Activated T-cell treated with anti-CD3 and anti-CD28 coated beads for 1 hour (primary cell): Measurements from ENCODE around the gene DHRS4.
"Not testable (repeated sequence)": the region's sequence is repeated elsewhere in the genome, so short reads cannot be mapped to it uniquely, and the experiment has no call there.

ENCODE experiments used
- DNase-seq: peaks from one replicate; pipeline ENCODE4 v3.0.0-alpha.2; 2020; ENCODE audit warnings: low read depth

The DHRS4 gene

DNA sequence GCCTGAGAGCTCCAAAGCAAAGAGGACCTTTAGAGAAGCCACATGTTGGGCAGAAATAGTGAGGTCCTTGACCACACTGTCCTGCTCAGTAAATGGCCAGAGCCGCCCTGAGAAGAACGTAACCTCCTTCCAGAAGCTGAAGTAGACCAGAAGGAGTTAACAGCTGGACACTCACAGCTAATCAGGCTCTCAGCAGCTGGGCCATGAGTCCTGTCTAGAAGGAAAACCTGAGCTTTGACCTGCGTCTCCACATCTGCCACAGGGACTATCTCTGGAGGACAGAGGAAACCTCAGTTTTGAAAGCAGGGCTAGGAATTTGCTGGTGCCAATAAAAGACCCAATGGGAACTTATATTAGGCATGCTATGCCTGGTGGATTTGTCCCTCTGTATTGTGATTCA lies 12.3 kb upstream of the DHRS4 start:
- no peak for DNase-seq

- DNase-seq: no peak
Observed at GRCh38 chr14:23941669-23942068, 11.9 kb upstream of the DHRS4 start.

GRCh38 chr14:23942587-23942986 lies 11.0 kb upstream of the DHRS4 start:
- no peak for DNase-seq

DNA sequence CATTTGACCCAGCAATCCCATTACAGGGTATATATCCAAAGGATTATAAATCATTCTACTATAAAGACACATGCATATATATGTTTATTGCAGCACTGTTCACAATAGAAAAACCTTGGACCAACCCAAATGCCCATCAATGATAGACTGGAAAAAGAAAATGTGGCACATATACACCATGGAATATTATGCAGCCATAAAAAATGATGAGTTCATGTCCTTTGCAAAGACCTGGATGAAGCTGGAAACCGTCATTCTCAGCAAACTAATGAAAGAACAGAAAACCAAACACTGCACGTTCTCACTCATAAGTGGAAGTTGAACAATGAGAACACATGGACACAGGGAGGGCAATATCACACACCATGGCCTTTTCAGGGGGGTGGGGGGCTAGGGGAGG lies 4.5 kb upstream of the DHRS4 start:
- DNase-seq: not testable (repeated sequence)

DNA sequence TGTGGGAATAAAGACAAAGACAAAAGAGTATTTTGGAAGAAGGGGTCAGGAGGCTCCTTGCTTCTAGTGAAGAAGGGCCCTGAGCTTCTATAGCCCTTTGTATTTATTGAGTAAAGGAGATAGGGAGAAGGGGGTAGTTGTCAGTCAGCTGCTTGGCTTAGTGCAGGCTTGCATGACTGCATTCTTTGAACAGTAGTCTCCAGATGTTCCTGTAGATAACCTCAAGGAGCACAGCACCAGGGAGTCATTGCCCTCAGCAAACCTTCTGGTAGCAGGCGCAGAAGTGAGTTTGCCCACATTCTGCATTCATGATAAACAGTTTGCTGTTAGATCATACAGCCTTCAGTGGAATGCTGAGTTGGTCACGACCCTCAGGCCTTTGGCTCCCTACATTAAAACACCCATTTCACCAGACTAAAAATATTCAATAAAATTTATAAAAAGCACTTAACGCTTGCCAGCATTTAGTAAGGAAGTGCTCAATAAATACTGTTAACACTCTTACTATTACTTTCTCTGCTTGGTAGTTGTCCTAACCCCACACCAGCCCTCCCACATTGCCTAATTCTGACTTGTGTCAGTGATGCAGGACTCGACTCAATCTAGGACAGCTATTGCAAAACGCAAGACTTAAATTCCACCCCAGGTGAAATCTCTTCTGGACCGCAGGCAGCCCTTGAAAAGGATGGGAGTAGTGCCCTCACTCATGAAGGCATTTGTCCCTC lies 3.0 kb upstream of the DHRS4 start:
- DNase-seq: no peak

- not testable (repeated sequence) for DNase-seq
Observed at GRCh38 chr14:23951136-23951466, 2.5 kb upstream of the DHRS4 start.

GRCh38 chr14:23951590-23952201 lies 1.9 kb upstream of the DHRS4 start:
- DNase-seq: no peak

- DNase-seq: not testable (repeated sequence)
Observed at GRCh38 chr14:23953116-23953463, 480 bp upstream of the DHRS4 start.

DNA sequence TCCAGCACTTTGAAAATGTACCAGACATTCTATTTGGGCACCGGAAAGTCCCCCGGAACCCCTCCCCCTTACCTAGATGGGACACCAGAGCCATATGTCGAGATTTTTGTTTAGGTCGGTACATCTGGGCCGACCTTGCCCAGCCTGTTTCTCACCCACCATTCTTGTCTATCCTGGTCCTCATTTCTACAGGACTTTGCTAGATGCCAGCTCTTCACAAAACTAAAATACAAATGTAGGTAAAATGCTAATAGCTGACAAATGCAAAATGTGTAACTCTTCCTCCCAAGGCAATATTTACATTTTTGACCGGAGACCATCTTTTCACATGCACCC lies 677 bp downstream of the DHRS4 start:
- not testable (repeated sequence) for DNase-seq

GRCh38 chr14:23954965-23955364 lies 1.4 kb downstream of the DHRS4 start:
- DNase-seq: not testable (repeated sequence)

DNA sequence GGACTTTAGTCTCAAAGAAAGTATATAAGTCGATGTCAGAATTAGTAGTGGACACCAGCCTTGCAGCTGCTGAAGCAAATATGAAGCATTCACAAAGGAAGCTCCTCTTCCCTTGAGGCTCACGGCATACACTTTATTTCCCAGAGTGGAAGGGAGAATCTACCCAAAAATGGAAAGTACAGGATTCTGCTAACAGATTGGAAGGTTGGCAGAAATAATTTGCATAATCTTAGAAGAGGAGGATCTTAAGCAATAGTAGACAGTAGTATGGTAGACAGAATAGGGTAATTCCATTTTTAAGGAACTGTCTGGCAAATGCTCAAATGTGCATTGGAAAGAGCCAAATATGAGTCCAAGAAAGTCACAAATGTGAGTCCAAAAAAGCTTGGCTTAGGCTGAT lies 2.2 kb downstream of the DHRS4 start:
- not testable (repeated sequence) for DNase-seq

- DNase-seq: not testable (repeated sequence)
Observed at GRCh38 chr14:23957913-23958569, 4.5 kb downstream of the DHRS4 start.

DNA sequence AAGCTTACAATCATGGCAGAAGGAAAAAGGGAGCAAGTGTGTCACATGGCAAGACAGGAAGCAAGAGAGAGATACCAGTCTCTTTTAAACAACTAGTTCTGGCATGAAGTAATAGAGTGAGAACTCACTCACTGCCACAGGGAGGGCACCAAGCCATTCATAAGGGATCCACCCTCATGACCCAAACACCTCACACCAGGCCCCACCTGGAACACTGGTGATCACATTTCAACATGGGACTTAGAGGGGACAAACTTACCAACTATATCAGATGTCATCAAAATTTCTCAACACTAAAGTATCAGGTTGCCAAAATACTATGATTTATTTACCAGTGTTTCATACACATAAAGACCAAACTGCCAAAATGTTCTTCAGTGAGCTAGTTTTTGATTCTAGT lies 7.3 kb downstream of the DHRS4 start:
- not testable (repeated sequence) for DNase-seq

GRCh38 chr14:23961704-23962103 lies 8.1 kb downstream of the DHRS4 start:
- not testable (repeated sequence) for DNase-seq

DNA sequence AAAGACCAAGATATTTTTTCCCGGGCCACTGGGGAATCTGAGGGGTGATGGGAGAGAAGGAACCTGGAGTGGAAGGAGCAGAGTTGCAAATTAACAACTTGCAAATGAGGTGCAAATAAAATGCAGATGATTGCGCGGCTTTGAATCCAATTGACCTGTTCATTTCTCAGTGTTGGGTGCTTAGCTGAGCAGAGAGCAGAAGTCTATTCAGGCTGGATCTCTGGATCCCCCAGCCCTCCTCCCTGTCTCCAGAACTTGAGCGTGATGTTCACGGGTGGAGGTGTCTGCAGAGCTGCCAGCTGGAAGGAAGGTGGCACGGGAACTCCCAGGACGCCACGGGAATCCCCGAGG lies 15.5 kb downstream of the DHRS4 start:
- DNase-seq: not testable (repeated sequence)

GRCh38 chr14:23969481-23970282 lies 16.1 kb downstream of the DHRS4 start:
- peak; percentile 48 for DNase-seq

DNA sequence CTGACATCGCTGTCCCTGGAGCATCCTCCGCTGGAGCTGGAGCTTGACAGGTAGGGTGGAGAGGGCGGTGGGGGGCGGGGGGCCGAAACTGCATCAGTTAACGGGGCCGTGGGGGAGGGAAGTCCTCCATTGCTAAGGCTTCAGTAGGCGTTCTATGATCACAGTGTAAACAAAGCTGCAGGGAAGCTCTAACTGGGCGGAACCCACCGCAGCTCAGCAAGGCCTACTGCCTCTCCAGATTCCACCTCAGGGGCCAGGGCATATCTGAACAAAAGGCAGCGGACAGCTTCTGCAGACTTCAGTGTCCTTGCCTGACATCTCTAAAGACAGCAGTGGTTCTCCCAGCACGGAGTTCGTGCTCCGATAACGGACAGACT lies 16.7 kb downstream of the DHRS4 start:
- not testable (repeated sequence) for DNase-seq

DNA sequence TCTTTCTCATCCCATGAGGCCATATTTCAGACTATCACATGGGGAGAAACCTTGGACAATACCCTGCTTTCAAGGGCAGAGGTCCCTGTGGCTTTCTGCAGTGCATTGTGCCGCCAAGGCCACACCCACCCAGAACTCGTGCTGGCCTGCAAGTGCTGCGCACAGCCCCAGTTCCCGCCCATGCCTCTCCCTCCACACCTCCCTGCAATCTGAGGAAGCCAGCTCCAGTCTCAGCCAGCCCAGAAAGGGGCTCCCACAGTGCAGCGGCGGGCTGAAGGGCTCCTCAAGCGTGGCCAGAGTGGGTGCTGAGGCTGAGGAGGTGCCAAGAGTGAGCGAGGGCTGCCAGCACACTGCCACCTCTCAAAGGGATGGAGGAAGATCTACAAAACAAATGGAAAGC lies 19.6 kb downstream of the DHRS4 start:
- DNase-seq: not testable (repeated sequence)

- not testable (repeated sequence) for DNase-seq
Observed at GRCh38 chr14:23974041-23974440, 20.5 kb downstream of the DHRS4 start.

GRCh38 chr14:23977208-23977607 lies 23.6 kb downstream of the DHRS4 start:
- not testable (repeated sequence) for DNase-seq

GRCh38 chr14:23981951-23982813 lies 28.6 kb downstream of the DHRS4 start:
- DNase-seq: not testable (repeated sequence)
